GM18502 (cell line): ENCODE data around the gene FUBP3.
"Not testable (repeated sequence)": the region's sequence is repeated elsewhere in the genome, so short reads cannot be mapped to it uniquely, and the experiment has no call there.

ENCODE experiments used
- ATAC-seq: cut with Tn5 transposase; IDR thresholded peaks from one replicate; pipeline ENCODE4 v1.9.1; 2021; ENCODE audit warnings: mild to moderate bottlenecking; ENCODE audit not compliant: unreplicated experiment, poor library complexity

FUBP3 gene

DNA sequence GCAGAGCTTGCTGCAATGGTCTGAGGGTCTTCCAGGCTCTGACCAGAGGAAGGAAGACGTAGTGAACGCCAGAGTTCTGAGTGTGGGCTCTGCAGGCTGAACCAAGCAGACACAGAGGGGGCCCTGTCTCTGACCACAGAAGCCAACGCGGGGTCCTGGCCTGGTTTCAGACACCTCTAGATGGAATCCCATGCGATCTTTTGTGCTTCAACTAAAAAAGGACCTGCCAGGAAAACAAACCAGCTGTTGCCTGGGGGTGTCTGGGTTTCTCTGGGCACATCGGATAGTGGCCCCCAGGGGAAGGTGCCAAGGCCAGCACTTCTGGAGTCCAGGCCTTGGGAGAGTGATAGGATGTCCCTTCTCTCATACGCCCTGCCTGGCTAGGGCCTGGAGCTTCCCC lies 97.9 kb downstream of the FUBP3 start:
- ATAC-seq: no peak

DNA sequence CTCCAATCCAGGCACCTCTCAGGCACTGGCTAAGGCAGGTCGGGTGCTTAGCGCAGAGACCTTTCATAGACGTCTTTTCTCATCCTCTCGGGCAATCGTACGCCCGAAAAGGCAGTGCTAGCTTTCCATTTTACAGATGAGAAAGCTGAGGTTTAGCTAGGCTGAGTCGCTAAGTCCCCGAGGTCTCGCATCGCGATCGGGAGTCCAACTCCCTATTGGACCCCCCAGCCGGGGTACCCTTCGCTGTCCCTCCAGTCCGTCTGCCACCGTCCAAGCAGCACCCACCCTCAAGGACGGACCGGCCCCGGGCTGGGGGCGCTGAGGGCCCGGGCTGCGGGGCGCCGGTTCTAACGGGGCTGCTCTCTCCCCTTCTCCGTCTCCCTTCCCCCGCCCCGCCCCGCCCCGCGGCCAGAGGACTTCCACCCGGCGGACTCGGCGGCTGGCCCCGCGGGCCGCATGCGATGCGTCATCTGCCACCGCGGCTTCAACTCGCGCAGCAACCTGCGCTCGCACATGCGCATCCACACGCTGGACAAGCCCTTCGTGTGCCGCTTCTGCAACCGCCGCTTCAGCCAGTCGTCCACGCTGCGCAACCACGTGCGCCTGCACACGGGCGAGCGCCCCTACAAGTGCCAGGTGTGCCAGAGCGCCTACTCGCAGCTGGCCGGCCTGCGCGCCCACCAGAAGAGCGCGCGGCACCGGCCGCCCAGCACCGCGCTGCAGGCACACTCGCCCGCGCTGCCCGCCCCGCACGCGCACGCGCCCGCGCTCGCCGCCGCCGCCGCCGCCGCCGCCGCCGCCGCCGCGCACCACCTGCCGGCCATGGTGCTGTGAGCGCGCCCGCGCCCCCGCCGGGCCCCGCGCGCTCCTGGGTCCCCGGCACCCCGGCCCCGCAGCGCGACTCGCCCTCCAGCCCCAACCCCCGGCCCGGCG lies 101.7 kb downstream of the FUBP3 start:
- ATAC-seq: peak; percentile 50

GRCh38 chr9:130681769-130682420 lies 102.5 kb downstream of the FUBP3 start:
- ATAC-seq: peak; percentile 31

GRCh38 chr9:130682421-130683121 lies 103.2 kb downstream of the FUBP3 start:
- ATAC-seq: no peak

GRCh38 chr9:130685104-130685503 lies 105.7 kb downstream of the FUBP3 start:
- no peak for ATAC-seq

DNA sequence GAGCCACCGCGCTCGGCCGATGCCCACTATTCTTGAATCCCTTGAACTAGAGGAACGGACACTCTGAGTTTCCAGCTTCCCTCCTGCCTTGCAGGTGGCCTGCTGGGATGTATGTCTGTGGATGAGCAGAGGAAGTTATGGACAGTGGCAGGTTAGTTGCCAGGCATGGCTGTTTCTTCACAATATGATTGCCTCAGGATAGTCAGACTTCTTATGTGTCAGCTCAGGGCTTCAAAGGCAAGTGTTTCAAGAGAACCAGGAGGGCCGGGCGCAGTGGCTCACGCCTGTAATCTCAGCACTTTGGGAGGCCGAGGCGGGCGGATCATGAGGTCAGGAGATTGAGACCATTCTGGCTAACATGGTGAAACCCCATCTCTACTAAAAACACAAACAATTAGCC lies 106.6 kb downstream of the FUBP3 start:
- not testable (repeated sequence) for ATAC-seq

- ATAC-seq: no peak
These were observed 108.2 kb downstream of the FUBP3 start for GRCh38 chr9:130687615-130688014.
